Type B pancreatic cell (in vitro differentiated cells): ENCODE results near the gene DNAAF2. TPM values are rescaled to one million over a fixed set of nuclear protein-coding genes. Genes with fewer than 3 reads are reported as not detected.
A peak's percentile ranks its signal among the peaks of the same experiment; 100 is the strongest.

Experiments used
- DNase-seq: peaks from one replicate; pipeline ENCODE4 v3.0.0; 2021; ENCODE audit warnings: mixed read lengths; ENCODE audit not compliant: unreplicated experiment; ENCODE audit errors: extremely low spot score
- H3K27ac Mint-ChIP-seq: 2 replicates; pipeline ENCODE4 v1.8.0; 2021; ENCODE audit warnings: mild to moderate bottlenecking, mixed read lengths
- H3K27me3 Mint-ChIP-seq: 2 replicates; pipeline ENCODE4 v1.8.0; 2021; ENCODE audit warnings: mixed read lengths
- H3K36me3 Mint-ChIP-seq: 2 replicates; pipeline ENCODE4 v1.8.0; 2021; ENCODE audit warnings: mixed read lengths
- H3K4me1 Mint-ChIP-seq: one replicate; pipeline ENCODE4 v1.8.0; 2021; ENCODE audit warnings: mixed read lengths; ENCODE audit not compliant: unreplicated experiment
- H3K4me3 Mint-ChIP-seq: 2 replicates; pipeline ENCODE4 v1.8.0; 2021; ENCODE audit warnings: mild to moderate bottlenecking, mixed read lengths
- H3K9me3 Mint-ChIP-seq: 2 replicates; pipeline ENCODE4 v1.8.0; 2021; ENCODE audit warnings: mixed read lengths
- CTCF ChIP-seq: fragments of 200-600 bp; sonication (generic); conservative IDR thresholded peaks from 2 replicates; pipeline ENCODE4 v1.5.0; 2021; ENCODE audit warnings: antibody characterized with exemption, mild to moderate bottlenecking
- total RNA-seq: library from RNA; stranded (reverse); gene quantifications from 2 replicates; pipeline ENCODE4 v1.2.1, GENCODE V29; 2021; ENCODE audit warnings: low replicate concordance

The DNAAF2 gene
- total RNA-seq, 1 donor from 2014 or later = 16.5 TPM

- no peak for DNase-seq
- Mint-ChIP-seq H3K4me1 (peaks cover 16% of the 10 kb centered on the region), H3K27me3 (no peaks in the 10 kb centered on the region), H3K9me3 (no peaks in the 10 kb centered on the region), H3K4me3 (peak overlapping the region; percentile 28), H3K27ac (peak overlapping the region; percentile 41), H3K36me3 (peaks cover 9% of the 10 kb centered on the region)
- TF ChIP-seq CTCF = no peak
Measured at GRCh38 chr14:49623941-49624839, 10.9 kb downstream of the DNAAF2 start.

- Mint-ChIP-seq H3K4me3 (no peak overlapping the region), H3K9me3 (no peaks in the 10 kb centered on the region), H3K27me3 (no peaks in the 10 kb centered on the region), H3K36me3 (peaks cover 15% of the 10 kb centered on the region), H3K27ac (no peak overlapping the region), H3K4me1 (peaks cover 23% of the 10 kb centered on the region)
- DNase-seq = no peak
- TF ChIP-seq CTCF = no peak
Measured at GRCh38 chr14:49623387-49623786, 11.7 kb downstream of the DNAAF2 start.

GRCh38 chr14:49622022-49622607, 12.9 kb downstream of the DNAAF2 start:
- TF ChIP-seq CTCF = no peak
- Mint-ChIP-seq H3K27me3 (no peaks in the 10 kb centered on the region), H3K9me3 (no peaks in the 10 kb centered on the region), H3K36me3 (peaks cover 21% of the 10 kb centered on the region), H3K4me1 (peaks cover 31% of the 10 kb centered on the region), H3K4me3 (peak overlapping the region; percentile 99), H3K27ac (peak overlapping the region; percentile 76)
- DNase-seq = no peak

GRCh38 chr14:49621114-49621881, 13.7 kb downstream of the DNAAF2 start:
- Mint-ChIP-seq H3K27ac (peak overlapping the region; percentile 100), H3K36me3 (peaks cover 19% of the 10 kb centered on the region), H3K9me3 (no peaks in the 10 kb centered on the region), H3K27me3 (no peaks in the 10 kb centered on the region), H3K4me3 (peak overlapping the region; percentile 99), H3K4me1 (peaks cover 31% of the 10 kb centered on the region)
- no peak for TF ChIP-seq CTCF
- peak; percentile 74 for DNase-seq

- H3K36me3 Mint-ChIP-seq = peaks cover 19% of the 10 kb centered on the region
- no peaks in the 10 kb centered on the region for H3K9me3 Mint-ChIP-seq
- DNase-seq = peak; percentile 98
- H3K4me3 Mint-ChIP-seq = peak within 1 kb of the TSS; percentile 99
- peak; percentile 55 for TF ChIP-seq CTCF
- H3K27me3 Mint-ChIP-seq = no peaks in the 10 kb centered on the region
- H3K4me1 Mint-ChIP-seq = peaks cover 31% of the 10 kb centered on the region
- H3K27ac Mint-ChIP-seq = peak within 1 kb of the TSS; percentile 100
Measured at GRCh38 chr14:49620182-49621113, 14.6 kb downstream of the DNAAF2 start, which contains the start of the genes MGAT2 and RPL36AL. MGAT2 (plus strand) TSS chr14:49620799; CDS start chr14:49621269, 470 bp downstream. RPL36AL (minus strand) TSS chr14:49620626; CDS start chr14:49619104, 1,522 bp downstream.
